DMS 273 (cell line): ENCODE measurements around the gene HMGCS2.

Experiments
- DNase-seq: peaks from one replicate; lab custom pipeline; 2025; ENCODE audit not compliant: unreplicated experiment; lab: John Stamatoyannopoulos, UW

HMGCS2 gene

DNA sequence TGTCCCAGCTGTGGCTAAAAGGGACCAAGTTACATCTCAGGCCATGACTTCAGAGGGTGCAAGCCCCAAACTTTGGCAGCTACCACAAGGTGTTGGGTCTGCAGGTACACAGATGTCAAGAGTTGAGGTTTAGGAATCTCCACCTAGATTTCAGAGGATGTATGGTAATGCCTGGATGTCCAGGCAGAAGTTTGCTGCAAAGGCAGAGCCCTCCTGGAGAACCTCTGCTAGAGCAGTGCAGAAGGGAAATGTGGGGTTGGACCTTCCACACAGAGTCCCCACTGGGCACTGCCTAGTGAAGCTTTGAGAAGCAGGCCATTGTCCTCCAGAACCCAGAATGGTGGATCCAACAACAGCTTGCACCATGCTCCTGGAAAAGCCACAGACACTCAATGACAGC lies 67.0 kb downstream of the HMGCS2 start:
- DNase-seq = no peak

DNA sequence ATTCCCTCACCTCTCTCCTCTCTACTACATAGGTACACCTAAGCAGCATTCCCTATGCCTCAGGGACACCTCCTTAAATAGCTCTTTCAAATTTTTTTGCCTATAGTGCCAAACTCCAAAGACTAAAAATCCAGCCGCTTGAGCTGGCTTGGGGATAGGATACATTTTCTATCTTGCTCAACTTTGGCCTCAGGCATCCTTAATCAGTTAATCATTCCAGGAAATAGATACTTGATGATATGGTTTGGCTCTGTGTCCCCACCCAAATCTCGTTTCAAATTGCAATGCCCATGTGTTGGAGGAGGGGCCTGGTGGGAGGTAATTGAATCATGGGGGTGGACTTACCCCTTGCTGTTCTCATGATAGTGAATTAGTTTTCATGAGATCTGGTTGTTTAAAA lies 68.4 kb downstream of the HMGCS2 start:
- no peak for DNase-seq
